CD4-positive, alpha-beta T cell treated with Interleukin-4 for 1 hour (primary cell): ENCODE results near the gene METTL9.
"Not testable (repeated sequence)": the region's sequence is repeated elsewhere in the genome, so short reads cannot be mapped to it uniquely, and the experiment has no call there.

Experiments
- DNase-seq, 2 donors: peaks; one replicate each; pipeline ENCODE4 v3.0.0-alpha.2; 2020 to 2022

Gene METTL9

DNA sequence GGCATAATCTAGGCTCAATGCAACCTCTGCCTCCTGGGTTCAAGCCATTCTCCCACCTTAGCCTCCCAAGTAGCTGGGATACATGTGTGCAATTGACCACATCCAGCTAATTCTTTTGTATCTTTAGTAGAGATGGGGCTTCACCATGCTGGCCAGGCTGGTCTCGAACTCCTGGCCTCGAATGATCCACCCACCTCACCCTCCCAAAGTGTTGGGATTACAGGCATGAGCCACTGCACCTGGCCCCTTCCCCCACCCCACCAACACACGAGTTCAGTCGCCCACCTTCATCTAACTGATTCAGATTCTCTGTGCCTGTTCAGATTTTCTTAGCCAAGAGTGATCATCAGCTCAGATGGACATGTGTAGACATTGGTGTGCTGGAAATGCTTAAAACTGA is 25.0 kb upstream of the METTL9 start:
- DNase-seq, result no peak

GRCh38 chr16:21576323-21576722 is 23.1 kb upstream of the METTL9 start:
- DNase-seq, result not testable (repeated sequence)

GRCh38 chr16:21577487-21577886 is 21.9 kb upstream of the METTL9 start:
- DNase-seq, result not testable (repeated sequence)

GRCh38 chr16:21578311-21578710 is 21.1 kb upstream of the METTL9 start:
- DNase-seq, result not testable (repeated sequence)

DNA sequence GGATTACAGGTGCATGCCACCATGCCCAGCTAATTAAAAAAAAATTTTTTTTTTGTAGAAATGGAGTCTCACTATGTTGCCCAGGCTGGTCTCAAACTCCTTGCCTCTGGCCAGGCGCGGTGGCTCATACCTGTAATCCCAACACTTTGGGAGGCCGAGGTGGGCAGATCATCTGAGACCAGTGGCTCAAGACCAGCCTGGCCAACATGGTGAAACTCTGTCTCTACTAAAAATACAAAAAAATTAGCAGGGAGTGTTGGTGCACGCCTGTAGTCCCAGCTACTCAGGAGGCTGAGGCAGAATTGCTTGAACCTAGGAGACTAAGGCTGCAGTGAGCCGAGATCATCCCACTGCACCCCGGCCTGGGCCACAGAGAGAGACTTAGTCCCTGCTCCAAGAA is 19.2 kb upstream of the METTL9 start:
- not testable (repeated sequence) for DNase-seq

- DNase-seq, result no peak
These were observed 18.6 kb upstream of the METTL9 start for GRCh38 chr16:21580807-21581206.

DNA sequence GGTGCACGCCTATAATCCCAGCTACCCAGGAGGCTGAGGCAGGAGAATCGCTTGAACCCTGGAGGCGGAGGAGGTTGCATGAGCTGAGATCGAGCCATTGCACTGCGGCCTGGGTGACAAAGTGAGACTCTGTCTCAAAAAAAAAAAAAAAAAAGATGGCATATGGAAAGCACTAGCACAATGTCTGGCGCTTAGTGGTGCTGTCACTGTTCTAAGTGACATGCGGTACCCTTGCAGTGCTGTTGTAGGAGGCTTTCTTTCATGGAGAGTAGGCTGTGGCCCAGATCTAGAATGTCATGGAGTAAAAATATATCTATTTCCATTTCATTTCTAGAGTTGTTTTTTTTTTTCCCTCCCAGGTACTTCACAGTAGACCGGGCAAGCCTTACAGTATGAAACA is 14.6 kb upstream of the METTL9 start:
- no peak for DNase-seq

DNA sequence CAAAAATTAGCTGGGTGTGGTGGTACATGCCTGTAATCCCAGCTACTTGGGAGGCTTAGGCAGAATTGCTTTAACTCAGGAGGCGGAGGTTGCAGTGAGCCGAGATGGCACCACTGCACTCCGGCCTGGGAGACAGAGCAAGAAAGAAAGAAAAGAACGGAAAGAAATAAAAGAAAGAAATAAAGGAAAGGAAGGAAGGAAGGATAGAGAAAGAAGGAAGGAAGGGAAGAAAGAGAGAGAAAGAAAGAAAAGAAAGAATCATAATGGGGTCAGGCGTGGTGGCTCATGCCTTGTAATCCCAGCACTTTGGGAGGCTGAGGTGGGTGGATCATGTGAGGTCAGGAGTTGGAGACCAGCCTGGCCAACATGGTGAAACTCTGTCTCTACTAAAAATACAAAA is 10.8 kb upstream of the METTL9 start:
- not testable (repeated sequence) for DNase-seq

DNA sequence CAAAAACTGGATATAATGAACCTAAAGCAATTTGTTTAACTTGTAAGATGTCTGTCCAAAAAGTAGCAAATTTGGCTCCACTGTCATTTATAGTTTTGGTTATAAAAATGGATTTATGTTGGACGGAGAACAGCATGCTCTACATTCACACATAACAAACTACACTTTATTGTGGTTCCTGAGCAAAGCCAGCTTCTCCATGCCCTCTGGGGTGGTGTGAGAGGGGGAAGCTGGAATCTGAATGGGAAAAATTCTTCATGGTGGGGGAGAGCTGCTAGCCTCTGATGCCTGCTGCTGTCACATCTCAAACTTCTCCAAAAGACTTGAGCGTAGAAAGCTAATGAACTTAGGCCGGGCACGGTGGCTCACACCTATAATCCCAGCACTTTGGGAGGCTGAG is 9.8 kb upstream of the METTL9 start:
- no peak for DNase-seq

DNA sequence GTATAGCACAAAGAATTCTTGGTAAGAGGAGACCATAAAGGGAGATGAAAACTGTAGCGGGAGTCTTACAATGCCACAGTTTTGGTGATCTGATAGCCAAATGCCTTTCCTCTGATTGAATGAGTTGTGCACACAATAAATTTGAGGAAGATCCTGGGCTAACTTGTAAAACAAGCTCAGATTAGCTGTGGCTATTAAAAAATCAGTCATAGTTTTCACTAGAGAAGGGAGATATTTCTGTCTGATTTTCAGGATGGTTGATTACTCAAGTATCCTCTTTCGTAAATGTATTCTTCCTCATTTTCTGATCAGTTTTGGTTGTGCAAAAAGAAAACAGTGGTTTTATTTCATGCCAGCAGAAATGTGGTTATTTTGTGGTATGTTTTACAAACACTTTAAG is 9.1 kb upstream of the METTL9 start:
- no peak for DNase-seq

- DNase-seq, result no peak
These were observed 8.6 kb upstream of the METTL9 start for GRCh38 chr16:21590796-21591195.

- DNase-seq, result no peak
These were observed 7.2 kb upstream of the METTL9 start for GRCh38 chr16:21592191-21592590.

GRCh38 chr16:21593530-21594289 is 5.7 kb upstream of the METTL9 start:
- DNase-seq, result no peak

DNA sequence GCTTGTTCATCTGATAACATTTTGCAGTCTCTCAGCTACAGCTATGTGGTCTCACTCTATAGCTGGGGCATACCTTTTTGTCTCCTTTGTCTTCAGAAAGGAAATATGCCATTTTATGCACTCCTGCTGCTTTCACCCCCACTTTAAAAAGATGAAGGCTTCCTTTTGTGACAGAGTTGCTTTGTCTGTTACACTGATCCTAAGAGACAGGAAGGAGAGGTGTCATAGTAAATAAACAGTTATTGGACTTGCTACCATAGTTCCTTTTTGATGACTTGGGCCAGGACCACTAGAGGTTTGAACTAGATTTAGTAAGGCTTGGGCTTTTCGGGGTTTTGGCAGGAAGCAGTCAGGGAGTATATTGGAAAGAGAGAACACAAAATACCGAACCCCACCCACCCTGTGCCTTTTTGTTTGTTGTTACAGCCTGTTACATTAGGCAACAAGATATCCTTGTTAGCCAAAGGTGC is 1.8 kb upstream of the METTL9 start:
- no peak for DNase-seq

- no peak for DNase-seq
These were observed 1.2 kb upstream of the METTL9 start for GRCh38 chr16:21598206-21598605.

DNA sequence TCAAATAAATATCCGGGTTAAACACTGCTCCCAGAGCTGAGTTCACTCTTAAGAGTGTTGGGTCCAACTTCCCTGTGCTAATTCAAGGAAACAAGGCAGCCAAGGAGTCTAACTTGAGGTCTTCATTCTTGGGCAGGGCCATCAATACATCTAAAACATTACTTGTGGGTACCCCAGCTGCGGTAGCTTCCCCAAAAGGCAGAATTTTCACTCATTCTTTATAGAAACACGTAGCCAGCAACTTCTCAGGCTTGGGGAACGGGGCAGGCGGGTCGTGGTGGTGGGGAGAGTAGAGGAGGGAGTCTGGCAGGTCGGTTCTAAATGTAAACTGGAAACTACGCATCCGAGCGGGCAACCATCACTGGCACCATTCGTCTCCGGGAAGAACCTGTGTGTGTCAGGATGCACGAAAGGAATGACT is 666 bp upstream of the METTL9 start:
- no peak for DNase-seq

GRCh38 chr16:21600031-21600773 is 825 bp downstream of the METTL9 start:
- peak; percentile 16 to 37 for DNase-seq

DNA sequence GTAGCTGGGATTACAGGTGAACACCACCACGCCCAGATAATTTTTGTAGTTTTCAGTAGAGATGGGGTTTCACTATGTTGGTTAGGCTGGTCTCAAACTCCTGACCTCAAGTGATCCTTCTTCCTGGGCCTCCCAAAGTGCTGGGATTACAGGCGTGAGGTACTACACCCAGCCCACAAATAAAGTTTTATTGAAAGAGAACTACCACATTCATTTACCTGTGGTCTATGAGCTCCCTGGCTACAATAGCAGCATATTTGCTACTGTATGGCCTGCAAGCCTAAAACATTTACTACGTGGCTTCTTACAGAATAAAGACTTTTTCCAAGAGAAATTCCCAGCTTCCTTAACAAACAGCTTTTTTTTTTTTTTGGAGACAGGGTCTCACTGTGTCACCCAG is 3.4 kb downstream of the METTL9 start:
- DNase-seq, result no peak

GRCh38 chr16:21603928-21604327 is 4.6 kb downstream of the METTL9 start:
- no peak for DNase-seq

DNA sequence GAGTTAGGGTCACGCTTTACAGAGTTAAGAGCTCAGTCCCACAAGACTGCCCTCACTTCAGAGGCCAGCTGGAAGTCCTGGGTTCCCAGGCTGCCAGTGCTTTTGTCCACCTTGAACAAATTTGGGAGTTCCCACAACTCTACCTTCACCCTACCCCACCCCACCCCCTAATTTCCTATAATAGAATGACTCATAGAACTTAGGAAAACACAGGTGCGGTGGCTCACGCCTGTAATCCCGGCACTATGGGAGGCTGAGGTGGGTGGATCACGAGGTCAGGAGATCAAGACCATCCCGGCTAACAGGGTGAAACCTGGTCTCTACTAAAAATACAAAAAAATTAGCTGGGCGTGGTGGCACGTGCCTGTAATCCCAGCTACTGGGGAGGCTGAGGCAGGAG is 6.5 kb downstream of the METTL9 start:
- not testable (repeated sequence) for DNase-seq

- peak in 1 of 2 donors; percentile 26 for DNase-seq
These were observed 9.4 kb downstream of the METTL9 start for GRCh38 chr16:21608639-21609328.

DNA sequence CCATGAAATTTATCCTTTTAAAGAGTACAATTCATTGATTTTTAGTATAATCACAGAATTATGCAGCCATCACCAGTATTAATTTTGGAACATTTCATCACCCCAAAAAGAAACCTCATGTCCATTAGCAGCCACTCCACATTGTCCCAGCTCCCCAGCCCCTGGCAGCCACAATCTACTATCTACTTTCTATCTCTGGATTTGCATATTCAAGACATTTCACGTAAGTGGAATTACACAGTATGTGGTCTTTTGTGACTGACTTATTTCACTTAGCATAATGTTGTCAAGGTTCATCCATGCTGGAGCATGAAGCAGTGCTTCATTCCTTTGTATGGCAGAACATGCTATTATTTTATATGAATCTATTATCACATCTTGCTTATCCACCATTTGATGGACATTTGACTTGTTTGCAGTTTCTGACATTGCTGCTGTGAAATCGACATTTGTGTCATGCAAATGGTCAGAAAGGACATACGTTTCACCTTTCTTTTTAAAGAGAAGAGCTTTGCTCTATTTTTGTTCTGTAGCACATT is 10.7 kb downstream of the METTL9 start:
- DNase-seq, result no peak

DNA sequence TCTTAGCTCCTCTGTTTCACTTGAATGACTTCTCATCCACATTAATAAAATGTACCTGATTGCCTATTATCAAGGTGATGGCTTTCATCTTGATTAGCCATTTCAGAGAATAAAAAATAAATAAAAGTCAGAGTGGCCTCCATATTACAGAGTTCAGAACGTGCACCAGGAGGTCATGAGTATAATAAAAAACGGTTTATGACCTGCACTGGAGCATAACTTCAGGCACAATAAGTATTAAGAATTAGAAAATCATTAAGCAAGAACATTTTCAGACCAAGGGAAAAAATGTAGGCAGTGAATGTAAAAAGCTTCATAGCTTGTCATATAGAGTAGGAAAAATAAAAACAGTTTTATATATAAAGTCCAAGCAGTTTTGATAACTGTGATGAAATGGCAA is 11.4 kb downstream of the METTL9 start:
- no peak for DNase-seq
